K562 (cell line): ENCODE measurements around the gene PHPT1. TPM values are rescaled to one million over a fixed set of nuclear protein-coding genes. Genes with fewer than 3 reads are reported as not detected.

Source experiments
- ARNT ChIP-seq, 2 experiments: fragments of 450-650 bp; IDR thresholded peaks; 2 replicates each; pipeline ENCODE4 v1.6.1; 2016; ENCODE audit warnings: mild to moderate bottlenecking in 1 of 2
- BRCA1 ChIP-seq, 2 experiments: fragments of 450-650 bp in 1 of 2; sonication (generic) in 1 of 2; formaldehyde crosslinking in 1 of 2; IDR thresholded peaks; 2 replicates each; pipeline versions ENCODE4 v1.5.0 to v1.6.1; 2017 to 2020; ENCODE audit warnings: mild to moderate bottlenecking in 1 of 2, missing genetic modification reagents in 1 of 2
- CTCF ChIP-seq, 3 experiments: IDR thresholded peaks in 2 of 3; conservative IDR thresholded peaks in 1 of 3; 2 replicates each; pipeline ENCODE4 v1.5.1; 2011 to 2012; ENCODE audit warnings: low read length in 3 of 3, mild to moderate bottlenecking in 3 of 3, control low read depth in 2 of 3, improper control_type of control experiment in 1 of 3, inconsistent platforms in 1 of 3, low read depth in 1 of 3, mixed read lengths in 1 of 3, moderate library complexity in 1 of 3; ENCODE audit not compliant: insufficient read depth in 2 of 3
- PRDM10 ChIP-seq: fragments of 450-650 bp; IDR thresholded peaks from 2 replicates; pipeline ENCODE4 v1.6.1; 2018; ENCODE audit not compliant: partially characterized antibody
- ZNF778 ChIP-seq: fragments of 450-650 bp; formaldehyde crosslinking; IDR thresholded peaks from 2 replicates; pipeline ENCODE4 v1.4.0; 2020; ENCODE audit warnings: mild to moderate bottlenecking, moderate library complexity
- polyA plus RNA-seq, 8 experiments: library from polyadenylated mRNA; depleted of rRNA in 4 of 8; stranded (reverse) in 5 of 8; unstranded in 3 of 8; fragments of >200 nt; fragmentation: Nextera tagmentation in 2 of 8; fragmentation: Illumina TruSeq in 1 of 8; extraction: Ambion mirVana in 2 of 8; extraction: Trizol in 1 of 8; gene quantifications; 2 replicates each; pipeline versions ENCODE4 v1.2.1 to v1.2.3, GENCODE V29; 2011 to 2014; ENCODE audit warnings: inconsistent platforms in 1 of 8, missing spikeins in 1 of 8
- total RNA-seq, 7 experiments: library from RNA; depleted of rRNA in 6 of 7; stranded (reverse); fragments of >200 nt in 6 of 7; fragmentation: Illumina TruSeq in 2 of 7; extraction: Trizol in 2 of 7; gene quantifications; 2 replicates each; pipeline versions ENCODE4 v1.2.1 to v1.2.3, GENCODE V29; 2011 to 2021; ENCODE audit warnings: low replicate concordance in 1 of 7

Gene PHPT1
- total and polyA plus RNA-seq, 9 of the 15 experiments (the other 6 are each of a cell fraction or from before 2014, with no cell fraction given) = 20.9 to 166 (median 129) TPM

- TF ChIP-seq PRDM10 (no peak), ZNF778 (CRISPR knock-in tag) (no peak), CTCF (IDR thresholded peaks at IDR 0.05 in 2 of 3, conservative IDR thresholded peaks at IDR 0.05 in 1 of 3; ENCODE audit: insufficient read depth in 2 of 3, low read depth in 1 of 3, low read length in 3 of 3) (peak in 2 of 3 experiments; percentile 0 to 9; a peak in 1 of 6 replicates), ARNT (IDR thresholded peaks at IDR 0.05) (no peak), BRCA1 (IDR thresholded peaks at IDR 0.05) (no peak), BRCA1 (CRISPR knock-in tag; IDR thresholded peaks at IDR 0.05) (no peak)
Measured at GRCh38 chr9:136885950-136886578, 36.9 kb downstream of the PHPT1 start, which contains the start of gene TRAF2 (continued).
